ENCODE results near the gene OLA1.
A peak's percentile ranks its signal among the peaks of the same experiment; 100 is the strongest.

Gene OLA1

GRCh38 chr2:174058026-174058425, 190.3 kb downstream of the OLA1 start:
- DNase-seq, result no peak

GRCh38 chr2:174054926-174055325, 193.4 kb downstream of the OLA1 start:
- DNase-seq, result no peak

GRCh38 chr2:174053355-174054151, 194.8 kb downstream of the OLA1 start:
- DNase-seq, result no peak

- no peak for DNase-seq
These were observed 195.8 kb downstream of the OLA1 start for GRCh38 chr2:174052584-174052976.

GRCh38 chr2:174051741-174052583, 196.4 kb downstream of the OLA1 start:
- no peak for DNase-seq

GRCh38 chr2:174051068-174051467, 197.3 kb downstream of the OLA1 start:
- DNase-seq, result no peak

GRCh38 chr2:174049895-174050294, 198.4 kb downstream of the OLA1 start:
- DNase-seq, result no peak

- DNase-seq, result no peak
These were observed 200.1 kb downstream of the OLA1 start for GRCh38 chr2:174048243-174048642.

GRCh38 chr2:174047746-174048145, 200.6 kb downstream of the OLA1 start:
- DNase-seq, result no peak

- no peak for DNase-seq
These were observed 202.2 kb downstream of the OLA1 start for GRCh38 chr2:174046172-174046571.

- no peak for DNase-seq
These were observed 203.8 kb downstream of the OLA1 start for GRCh38 chr2:174044556-174044955.

GRCh38 chr2:174040417-174040701, 208.0 kb downstream of the OLA1 start:
- DNase-seq, result no peak

GRCh38 chr2:174039551-174040416, 208.5 kb downstream of the OLA1 start:
- peak; percentile 96 for DNase-seq

- peak; percentile 16 for DNase-seq
These were observed 209.9 kb downstream of the OLA1 start for GRCh38 chr2:174038462-174038861.

- no peak for DNase-seq
These were observed 211.5 kb downstream of the OLA1 start for GRCh38 chr2:174036825-174037224.

- DNase-seq, result no peak
These were observed 212.2 kb downstream of the OLA1 start for GRCh38 chr2:174035981-174036742.

GRCh38 chr2:174035117-174035635, 213.2 kb downstream of the OLA1 start:
- DNase-seq, result no peak

GRCh38 chr2:174033163-174033550, 215.2 kb downstream of the OLA1 start:
- DNase-seq, result no peak

- DNase-seq, result no peak
These were observed 217.1 kb downstream of the OLA1 start for GRCh38 chr2:174031226-174031625.

GRCh38 chr2:174028935-174029334, 219.4 kb downstream of the OLA1 start:
- DNase-seq, result no peak

GRCh38 chr2:174027956-174028355, 220.4 kb downstream of the OLA1 start:
- no peak for DNase-seq

GRCh38 chr2:174026122-174026845, 222.0 kb downstream of the OLA1 start:
- no peak for DNase-seq
